Stimulated activated CD8-positive, alpha-beta memory T cell treated with anti-CD3 and anti-CD28 coated beads, Interleukin-7, amount 100 ng/mL, for 48 hours (primary cell): ENCODE measurements around the gene TBC1D17.
A peak's percentile ranks its signal among the peaks of the same experiment; 100 is the strongest.
"Not testable (repeated sequence)": the region's sequence is repeated elsewhere in the genome, so short reads cannot be mapped to it uniquely, and the experiment has no call there.

Experiments
- DNase-seq, 2 donors: peaks; one replicate each; pipeline ENCODE4 v3.0.0-alpha.2; 2020; ENCODE audit warnings: low read depth in 1 of 2; ENCODE audit errors: extremely low read depth in 1 of 2

TBC1D17 gene

DNA sequence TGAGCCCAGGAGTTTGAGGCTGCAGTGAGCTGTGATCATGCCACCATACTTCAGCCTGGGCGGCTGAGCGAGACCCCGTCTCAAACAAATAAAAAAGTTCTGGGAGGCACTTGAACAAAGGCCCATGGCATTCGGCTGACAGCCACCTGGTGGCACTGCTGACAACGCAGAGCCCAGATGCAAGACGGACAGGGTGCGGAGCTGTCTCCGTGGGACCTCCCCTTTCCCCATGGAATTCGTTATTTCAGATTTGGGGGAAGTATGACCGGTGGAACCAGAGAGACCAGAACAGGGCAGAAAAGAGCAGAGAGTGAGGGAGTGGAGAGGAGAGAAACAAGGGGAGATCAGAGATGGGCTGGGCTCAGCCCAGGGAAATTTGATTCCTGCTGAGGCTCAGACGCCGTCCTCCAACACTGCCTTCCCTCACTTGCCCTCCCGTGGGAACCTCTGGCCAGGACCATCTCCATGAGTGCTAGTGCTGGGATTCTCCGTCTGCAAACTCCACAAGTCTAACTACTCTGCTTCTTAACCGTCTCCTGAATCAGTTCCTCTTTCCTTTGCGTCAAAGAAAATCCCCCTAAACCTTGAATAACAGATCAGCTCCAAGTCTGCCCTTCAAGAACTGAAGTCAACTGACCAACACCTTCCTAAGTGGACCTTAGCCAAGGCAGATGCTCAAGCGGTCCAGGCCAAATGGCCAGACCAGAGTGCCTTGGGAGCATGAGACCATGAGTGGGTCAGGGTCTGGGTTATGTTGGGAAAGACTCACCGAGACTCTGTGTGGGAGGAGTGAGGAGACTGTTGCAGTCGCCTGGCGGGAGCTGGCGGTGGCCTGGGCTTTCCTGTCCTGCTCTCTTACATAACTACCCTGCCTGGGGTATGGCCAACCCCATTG lies 39.6 kb downstream of the TBC1D17 start:
- DNase-seq = no peak

DNA sequence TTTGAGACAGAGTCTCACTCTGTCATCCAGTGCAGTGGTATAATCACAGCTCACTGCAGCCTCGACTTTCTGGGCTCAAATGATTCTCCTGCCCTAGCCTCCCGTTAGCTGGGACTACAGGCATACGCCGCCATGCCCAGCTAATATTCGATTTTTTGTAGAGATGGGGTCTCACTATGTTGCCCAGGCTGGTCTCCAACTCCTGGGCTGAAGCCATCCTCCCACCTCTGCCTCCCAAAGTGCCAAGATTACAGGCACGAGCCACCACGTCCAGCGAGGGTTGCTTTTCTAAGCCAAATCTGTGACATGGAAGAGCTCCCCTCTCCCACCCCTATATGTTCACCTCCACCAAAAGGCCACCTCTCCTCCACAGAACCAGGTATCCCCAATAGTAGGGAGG lies 40.6 kb downstream of the TBC1D17 start:
- no peak for DNase-seq

DNA sequence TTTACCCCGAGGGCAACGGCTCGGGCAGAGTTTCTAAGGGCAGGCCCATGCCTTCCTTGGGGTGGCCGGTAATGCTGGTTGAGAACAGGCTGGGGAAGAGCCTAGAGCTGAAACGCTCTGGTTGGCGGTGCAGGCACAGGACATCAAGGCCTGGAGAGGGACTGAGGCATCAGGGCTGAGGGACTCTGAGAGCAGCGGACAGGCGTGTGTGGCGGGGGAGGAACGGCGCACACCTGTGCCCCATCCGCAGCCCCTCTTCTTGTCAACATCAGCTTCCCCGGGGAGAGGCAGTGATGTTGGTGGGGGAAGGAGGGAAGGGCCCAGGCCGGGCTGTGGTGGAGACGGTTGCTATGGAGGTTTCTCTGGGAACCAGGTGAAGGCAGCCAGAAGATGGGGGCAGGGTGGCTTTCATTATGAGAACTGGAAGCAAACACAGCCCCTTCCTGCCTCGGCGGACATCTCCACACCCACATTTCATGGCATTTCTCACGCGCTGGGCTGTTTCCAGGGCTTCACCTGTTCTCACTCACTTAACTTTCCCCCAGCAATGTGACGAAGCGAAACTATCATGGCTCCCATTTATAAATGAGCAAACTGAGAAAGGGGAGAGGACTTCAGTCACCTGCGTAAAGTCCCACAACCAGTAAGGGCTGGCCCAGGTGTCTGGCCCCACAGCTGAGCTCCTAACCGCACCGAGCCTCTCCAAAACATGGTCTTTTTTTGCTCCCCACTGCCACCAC lies 43.3 kb downstream of the TBC1D17 start:
- no peak for DNase-seq

DNA sequence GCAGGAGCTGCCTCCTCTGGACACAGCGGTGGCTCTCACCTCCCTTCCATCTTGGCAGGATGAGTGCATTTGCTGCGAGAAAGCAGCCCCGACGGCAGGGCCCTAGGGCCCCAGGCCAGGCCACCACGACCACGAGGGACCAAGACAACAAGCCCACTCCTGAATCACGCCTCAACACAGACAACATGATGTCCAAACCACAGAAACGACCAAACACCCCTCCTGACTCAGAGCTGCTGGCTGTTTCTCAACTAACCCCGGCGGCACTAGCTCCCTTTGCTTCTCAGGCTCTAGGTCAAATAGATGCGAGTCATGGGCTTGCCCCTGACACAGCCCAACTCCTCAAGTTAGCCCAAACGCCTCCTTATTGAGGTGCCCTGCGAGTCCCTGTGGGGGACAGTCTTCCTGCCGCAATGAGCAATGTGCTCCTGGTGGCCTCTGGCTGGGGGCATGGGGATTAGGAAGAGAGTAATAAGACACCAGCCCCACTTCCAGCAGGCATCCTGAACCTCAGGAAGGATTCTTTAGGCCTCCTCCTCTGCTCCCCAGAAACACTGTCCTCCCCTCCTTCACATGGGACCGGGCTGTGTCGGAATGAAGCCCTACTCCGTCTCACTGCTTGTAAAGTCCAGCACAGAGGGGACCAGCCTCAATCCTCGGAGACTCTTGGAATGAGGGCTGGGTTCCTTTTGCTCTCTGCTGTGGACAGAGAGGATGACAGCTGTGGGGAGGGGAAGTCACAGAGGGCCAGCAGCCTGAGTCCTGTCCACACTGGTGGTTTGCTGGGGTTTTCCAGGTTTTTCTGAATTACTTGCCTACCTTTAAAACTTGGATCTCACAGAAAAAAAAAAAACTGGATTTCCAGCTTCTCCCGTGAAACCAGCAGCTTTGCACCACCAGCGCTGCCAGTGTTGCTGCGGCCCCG lies 44.6 kb downstream of the TBC1D17 start:
- DNase-seq = peak in 1 of 2 donors; percentile 46

DNA sequence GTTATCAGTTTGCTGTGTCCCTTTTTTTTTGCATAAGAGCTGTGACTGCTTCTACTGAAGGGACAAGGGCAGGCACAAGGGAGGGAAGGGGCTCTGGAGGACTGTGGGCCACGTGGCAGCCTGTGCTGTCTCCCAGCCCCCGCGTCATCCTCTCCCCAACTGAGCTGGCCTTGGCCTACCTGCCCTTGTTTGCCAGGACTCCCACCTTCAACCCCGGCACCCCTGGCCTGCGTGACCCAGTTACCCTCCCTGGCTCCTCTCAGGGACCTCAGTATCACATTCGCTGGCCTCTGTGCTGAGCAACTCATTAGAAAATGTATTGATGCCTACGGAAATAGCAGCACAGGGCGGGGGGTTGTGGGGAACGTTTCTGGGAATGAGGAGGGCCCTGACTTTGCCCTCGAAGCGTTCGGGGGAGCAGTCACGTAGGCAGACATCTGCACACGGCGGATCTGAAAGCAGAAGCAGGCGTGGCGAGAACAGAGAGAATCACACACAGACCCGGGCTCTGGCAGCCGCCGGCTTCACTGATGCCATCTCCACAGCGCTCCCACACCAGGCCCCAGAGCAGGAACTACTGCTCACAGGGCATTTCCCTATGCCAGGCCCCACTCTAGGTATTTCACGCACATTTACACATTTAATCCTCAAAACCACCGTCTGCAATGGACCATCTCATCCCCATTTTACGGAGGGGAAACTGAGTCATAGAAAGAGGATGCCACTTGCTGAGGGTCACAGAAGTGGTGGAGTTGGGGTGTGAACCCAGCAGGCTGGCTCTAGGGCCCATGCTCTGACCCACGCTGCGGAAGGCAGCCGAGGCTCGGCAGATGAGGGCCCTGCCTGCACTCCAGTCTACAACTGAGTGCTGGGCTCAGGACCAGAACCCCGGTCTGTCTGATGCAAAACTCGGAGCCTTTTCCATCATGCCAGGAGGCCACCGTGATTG lies 45.8 kb downstream of the TBC1D17 start:
- DNase-seq = no peak

DNA sequence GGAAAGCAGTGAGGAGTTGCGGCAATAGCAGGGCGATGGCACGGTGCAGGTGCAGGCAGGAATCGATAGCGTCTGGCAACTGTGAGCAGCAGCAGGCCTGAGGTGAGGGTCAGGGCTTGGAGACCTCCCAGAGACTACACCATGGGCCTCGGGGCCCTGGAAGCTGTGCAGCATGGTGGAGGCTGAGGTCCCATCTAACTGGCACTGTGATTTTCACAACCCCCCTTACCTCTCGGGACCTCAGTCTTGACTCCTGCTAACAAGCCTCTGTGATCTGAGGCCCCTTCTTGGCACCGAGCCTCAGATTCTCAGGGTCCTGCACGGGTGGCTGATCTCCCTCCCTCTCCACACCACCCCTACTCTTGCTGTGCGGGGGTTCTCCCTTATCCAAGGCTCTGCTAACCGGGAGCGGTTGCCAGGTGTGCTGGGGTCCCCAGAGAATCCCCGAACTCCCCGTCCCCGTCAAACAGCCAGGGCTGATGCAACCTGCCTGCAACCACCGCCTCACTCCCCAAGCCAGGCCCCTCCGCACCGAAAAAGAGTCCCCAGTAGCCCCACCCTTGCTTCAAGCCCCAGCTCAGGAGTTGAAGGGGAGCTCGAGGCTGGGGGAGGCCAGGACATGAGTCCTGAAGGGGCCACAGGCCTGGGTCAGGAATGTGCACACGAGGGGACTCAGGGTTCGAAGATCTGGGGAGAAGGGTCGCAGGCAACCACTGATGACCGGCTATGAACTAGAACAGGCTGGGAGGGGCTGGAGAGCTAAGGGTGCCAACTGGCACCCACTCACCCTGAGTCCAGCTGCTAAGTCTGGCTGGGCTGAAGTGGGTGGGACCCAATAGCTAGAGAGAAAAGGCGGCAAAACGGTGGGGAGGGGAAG lies 46.7 kb downstream of the TBC1D17 start:
- no peak for DNase-seq

DNA sequence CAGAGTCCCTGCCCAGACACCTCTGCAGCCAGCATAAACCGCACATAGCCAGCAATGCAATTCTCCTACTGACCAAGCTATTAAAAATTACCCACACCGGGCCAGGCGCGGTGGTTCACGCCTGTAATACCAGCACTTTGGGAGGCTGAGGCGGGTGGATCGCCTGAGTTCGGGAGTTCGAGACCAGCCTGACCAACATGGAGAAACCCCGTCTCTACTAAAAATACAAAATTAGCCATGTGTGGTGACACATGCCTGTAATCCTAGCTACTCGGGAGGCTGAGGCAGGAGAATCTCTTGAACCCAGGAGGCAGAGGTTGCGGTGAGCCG lies 47.3 kb downstream of the TBC1D17 start:
- not testable (repeated sequence) for DNase-seq

DNA sequence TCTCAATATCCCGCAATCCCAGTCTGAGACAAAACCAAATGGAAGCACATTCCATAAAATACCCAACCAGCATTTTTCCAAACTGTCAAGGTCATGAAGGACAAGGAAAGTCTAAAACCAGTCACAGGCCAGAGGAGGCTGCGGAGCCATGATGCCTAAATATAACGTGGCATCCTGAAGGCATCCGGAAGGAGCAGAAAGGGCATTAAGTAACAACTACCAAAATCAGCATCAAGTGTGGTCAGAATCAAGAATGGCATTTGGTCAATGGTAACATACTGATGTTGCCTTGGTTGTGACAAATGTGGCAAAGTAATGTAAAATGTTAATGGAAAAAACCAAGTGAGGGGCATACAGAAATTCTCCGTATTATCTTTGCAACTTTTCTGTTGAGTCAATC lies 48.0 kb downstream of the TBC1D17 start:
- no peak for DNase-seq

DNA sequence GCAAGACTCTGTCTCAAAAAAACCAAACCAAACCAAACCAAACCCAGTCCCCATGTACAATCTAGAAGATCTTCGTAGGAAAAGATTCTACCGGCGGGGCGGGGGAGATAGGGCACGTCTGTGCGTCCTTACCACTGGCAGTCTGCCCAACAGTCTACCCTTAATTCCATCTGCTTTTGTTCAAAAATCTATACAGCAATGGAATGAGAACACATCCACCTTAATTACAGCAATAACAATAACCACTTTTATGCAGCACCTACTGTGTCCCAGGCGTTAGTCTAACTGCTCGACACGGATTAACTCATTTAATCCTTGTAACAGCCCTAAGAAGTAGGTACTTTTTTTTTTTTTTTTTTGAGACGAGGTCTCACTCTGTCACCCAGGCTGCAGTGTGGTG lies 49.0 kb downstream of the TBC1D17 start:
- DNase-seq = no peak

DNA sequence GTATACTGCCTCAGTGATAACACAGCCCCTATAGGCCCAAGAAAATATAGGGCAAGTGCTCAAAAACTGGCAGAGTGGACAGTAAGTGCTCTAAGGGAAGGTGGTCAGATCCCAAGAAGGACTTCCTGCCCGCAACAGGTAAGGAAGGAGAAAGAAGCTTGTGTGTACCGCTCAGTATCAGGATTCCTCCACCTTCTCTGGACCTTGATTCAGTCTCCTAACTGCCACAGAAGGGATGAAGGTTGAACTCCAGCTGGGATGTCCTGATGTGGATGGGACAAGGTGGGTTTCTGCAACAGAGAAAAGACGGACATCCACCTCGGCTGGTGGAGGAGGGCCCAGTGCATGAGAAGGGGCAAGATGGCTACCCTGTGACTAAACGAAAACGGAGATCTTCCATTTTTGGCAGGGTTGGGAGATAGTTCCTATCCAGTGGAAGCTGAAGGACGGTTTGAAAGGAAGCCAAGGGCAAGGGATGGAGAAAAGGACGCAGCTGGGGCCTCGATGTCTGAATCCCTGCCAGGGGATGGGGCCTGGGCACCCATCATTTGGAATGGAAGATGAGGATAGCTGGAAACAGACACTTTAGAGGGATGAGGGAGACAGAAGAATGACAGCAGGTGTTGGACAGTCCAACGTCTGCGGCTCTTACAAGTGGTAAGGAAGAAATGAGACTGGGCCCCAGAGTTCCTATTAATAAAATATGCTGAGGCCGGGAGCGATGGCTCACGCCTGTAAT lies 50.2 kb downstream of the TBC1D17 start:
- DNase-seq = no peak

DNA sequence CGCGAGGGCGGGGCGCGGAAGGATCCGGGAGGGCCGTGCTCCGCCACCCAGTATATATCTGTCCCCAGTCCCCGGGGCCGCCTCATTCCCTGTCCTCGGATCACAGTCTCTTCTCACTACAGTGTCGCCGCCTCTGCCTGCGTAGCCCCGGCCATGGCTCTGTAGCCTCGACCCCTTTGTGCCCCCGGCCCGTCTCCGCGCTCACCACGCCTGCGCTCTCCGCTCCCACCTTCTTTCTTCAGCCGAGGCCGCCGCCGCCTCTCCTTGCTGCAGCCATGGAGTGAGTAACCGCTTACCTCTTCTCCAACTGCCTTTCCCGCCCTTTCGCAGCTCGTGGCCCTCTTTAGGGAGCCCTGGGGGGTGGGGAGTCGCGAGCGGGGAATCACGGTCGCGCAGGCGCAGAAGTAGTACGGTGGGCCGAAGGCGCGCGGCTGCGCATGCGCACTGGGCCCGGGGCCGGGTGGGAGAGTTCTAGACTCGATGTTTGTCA lies 51.7 kb downstream of the TBC1D17 start, which contains the start of the genes ATF5 and NUP62:
ATF5 (plus strand) TSS at position 85 of the 490 bp plus-strand sequence. CDS start 1,646 bp downstream, outside the sequence.
NUP62 (minus strand) TSS at position 384 of the 490 bp plus-strand sequence. CDS start 19,697 bp downstream, outside the sequence.
- peak; percentile 75 to 87 for DNase-seq

DNA sequence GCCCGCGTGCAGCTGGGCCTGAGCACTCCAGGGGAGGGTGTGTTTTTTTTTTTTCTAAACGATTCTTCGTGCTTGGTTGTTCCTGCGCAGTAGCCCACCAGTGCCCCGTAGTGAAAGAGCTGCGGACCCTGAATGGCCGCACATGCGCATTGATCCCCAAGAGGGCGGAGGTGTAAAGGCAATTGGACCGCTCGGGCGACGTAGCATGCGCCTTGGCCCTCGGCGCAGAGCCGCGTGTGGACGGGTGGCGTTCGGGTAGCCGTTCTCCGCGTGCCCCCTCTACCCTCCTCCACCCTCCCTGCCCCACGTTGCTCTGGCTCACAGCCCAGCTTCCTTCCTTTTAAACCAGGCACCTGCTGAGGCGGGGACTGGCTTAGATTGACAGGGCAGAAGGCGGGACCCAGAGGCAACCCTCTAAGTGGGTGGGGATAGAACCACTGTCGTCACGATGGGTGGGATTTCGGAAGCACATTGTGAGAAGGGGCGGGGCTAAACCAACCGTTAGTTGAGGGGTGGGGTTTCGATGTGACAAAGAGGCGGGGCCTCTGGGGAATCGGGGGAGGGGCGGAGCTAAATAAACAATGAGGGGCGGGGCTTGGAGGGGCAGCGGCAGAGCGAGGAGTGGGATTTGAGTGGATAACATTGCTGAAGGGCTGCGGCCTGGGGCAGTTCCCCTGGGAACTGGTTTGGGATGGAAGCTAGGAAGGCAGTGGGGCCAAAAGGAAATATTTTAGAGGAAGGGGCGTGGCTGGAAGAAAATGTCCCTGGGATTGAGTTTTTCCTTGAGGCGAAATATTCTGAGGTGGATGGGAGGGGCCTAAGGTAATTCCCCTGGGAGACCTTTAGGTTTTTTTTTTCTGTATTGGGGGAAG lies 52.3 kb downstream of the TBC1D17 start:
- DNase-seq = peak; percentile 74 to 92

DNA sequence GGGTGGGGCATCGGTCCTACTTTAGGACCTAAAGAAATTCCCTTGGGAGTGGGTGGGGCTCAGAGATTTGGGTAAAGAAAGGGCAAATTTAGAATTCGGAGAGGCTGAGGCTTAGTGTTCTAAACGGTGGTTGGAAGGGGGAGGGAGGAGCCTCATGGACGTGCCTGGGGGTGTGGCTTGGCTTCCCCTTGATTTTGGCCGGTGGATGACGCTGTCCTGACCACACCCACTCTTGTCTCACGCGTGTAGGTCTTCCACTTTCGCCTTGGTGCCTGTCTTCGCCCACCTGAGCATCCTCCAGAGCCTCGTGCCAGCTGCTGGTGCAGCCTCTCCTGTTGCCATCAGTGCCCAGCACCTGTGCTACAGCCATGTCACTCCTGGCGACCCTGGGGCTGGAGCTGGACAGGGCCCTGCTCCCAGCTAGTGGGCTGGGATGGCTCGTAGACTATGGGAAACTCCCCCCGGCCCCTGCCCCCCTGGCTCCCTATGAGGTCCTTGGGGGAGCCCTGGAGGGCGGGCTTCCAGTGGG lies 53.0 kb downstream of the TBC1D17 start:
- DNase-seq = no peak

DNA sequence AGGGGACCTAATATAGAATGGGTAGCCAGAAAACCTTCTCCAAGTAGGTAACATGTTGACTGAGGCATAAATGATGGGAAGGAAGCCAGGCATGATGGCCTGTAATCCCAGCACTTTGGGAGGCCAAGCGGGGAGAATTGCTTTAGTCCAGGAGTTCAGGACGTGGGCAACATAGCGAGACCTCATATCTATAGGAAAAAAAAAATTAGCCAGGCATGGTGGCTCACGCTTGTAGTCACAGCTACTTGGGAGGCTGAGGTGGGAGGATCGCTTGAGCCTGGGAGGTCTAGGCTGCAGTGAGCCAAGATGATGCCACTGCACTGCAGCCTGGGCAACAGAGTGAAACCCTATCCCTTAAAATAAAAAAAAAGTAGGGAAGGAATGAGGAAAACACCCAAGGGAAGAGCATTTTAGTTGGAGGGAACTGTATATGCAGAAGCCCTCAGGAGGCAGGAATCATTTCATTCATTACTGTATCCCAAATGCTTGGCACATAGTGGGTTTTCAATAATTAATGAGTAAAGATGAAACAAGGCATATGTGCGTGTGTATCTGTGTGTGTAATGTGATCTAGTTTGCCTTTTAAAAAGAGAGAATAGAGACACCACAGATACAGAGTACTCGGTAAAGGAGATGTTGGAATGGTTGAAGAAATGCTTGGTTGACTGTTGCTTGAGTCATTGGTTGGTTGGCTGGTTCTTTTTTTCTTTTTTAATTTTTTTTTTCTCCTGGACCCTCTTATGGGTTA lies 54.0 kb downstream of the TBC1D17 start:
- DNase-seq = no peak

DNA sequence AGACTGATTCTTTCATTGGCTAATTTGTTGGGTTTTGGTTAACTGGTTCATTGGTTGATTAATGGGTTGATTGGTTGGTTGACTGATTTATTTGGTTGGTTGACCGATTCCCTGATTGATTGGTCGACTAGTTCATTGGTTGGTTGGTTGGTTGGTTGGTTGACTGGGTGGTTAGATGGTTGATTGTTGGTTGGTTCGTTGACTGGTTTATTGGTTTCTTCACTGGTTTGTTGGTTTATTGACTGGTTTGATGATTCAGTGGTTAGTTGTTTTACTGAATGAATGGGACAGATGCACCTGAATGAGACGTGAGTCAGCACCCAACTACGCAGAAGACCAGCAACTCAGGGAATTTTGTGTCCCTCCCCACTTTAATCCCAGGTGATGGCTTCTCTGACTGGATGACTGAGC lies 54.5 kb downstream of the TBC1D17 start:
- DNase-seq = no peak

DNA sequence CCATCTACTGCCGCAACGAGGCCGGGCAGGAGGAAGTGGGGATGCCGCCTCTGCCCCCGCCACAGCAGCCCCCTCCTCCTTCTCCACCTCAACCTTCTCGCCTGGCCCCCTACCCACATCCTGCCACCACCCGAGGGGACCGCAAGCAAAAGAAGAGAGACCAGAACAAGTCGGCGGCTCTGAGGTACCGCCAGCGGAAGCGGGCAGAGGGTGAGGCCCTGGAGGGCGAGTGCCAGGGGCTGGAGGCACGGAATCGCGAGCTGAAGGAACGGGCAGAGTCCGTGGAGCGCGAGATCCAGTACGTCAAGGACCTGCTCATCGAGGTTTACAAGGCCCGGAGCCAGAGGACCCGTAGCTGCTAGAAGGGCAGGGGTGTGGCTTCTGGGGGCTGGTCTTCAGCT lies 55.2 kb downstream of the TBC1D17 start:
- no peak for DNase-seq
